Glutamatergic neuron (in vitro differentiated cells): ENCODE measurements around the gene ADGRA3. TPM values are rescaled to one million over a fixed set of nuclear protein-coding genes. Genes with fewer than 3 reads are reported as not detected.

Experiments used
- DNase-seq: peaks from one replicate; pipeline ENCODE4 v3.0.0; 2022
- H3K27ac Mint-ChIP-seq: one replicate; pipeline ENCODE4 v1.8.0; 2020; ENCODE audit warnings: mild to moderate bottlenecking, mixed read lengths, inconsistent platforms; ENCODE audit not compliant: unreplicated experiment
- H3K27me3 Mint-ChIP-seq: one replicate; pipeline ENCODE4 v1.8.0; 2020; ENCODE audit warnings: mild to moderate bottlenecking, moderate library complexity, mixed read lengths, inconsistent platforms; ENCODE audit not compliant: unreplicated experiment
- H3K36me3 Mint-ChIP-seq: one replicate; pipeline ENCODE4 v1.8.0; 2020; ENCODE audit warnings: mild to moderate bottlenecking, mixed read lengths, inconsistent platforms; ENCODE audit not compliant: unreplicated experiment
- H3K4me1 Mint-ChIP-seq: one replicate; pipeline ENCODE4 v1.8.0; 2020; ENCODE audit warnings: mild to moderate bottlenecking, low read depth, mixed read lengths, inconsistent platforms; ENCODE audit not compliant: unreplicated experiment
- H3K4me3 Mint-ChIP-seq: one replicate; pipeline ENCODE4 v1.8.0; 2020; ENCODE audit warnings: mild to moderate bottlenecking, mixed read lengths, inconsistent platforms; ENCODE audit not compliant: unreplicated experiment
- H3K9me3 Mint-ChIP-seq: one replicate; pipeline ENCODE4 v1.8.0; 2020; ENCODE audit warnings: mild to moderate bottlenecking, moderate library complexity, mixed read lengths, inconsistent platforms; ENCODE audit not compliant: unreplicated experiment
- total RNA-seq: library from RNA; stranded (reverse); fragmentation: NEBNext Ultra II Directional; extraction: Animal tissue kit (Norgen Biotek cat#: 25700); gene quantifications from one replicate; pipeline ENCODE4 v1.2.1, GENCODE V29; 2021; ENCODE audit not compliant: unreplicated experiment
- TF ChIP-seq, protein P1 (sequence below): fragments of 200-600 bp; sonication (generic); IDR thresholded peaks from one replicate; pipeline ENCODE4 v1.5.0; 2021; ENCODE audit not compliant: partially characterized antibody, unreplicated experiment

ADGRA3 gene
- total RNA-seq, 1 donor from 2014 or later: 76.2 TPM

GRCh38 chr4:22490718-22491315, 25.0 kb downstream of the ADGRA3 start:
- H3K9me3 Mint-ChIP-seq: peaks cover 2% of the 10 kb centered on the region
- H3K36me3 Mint-ChIP-seq: peaks cover 4% of the 10 kb centered on the region
- no peak overlapping the region for H3K27ac Mint-ChIP-seq
- peaks cover 33% of the 10 kb centered on the region for H3K4me1 Mint-ChIP-seq
- H3K4me3 Mint-ChIP-seq: no peak overlapping the region
- TF ChIP-seq, protein P1, sequence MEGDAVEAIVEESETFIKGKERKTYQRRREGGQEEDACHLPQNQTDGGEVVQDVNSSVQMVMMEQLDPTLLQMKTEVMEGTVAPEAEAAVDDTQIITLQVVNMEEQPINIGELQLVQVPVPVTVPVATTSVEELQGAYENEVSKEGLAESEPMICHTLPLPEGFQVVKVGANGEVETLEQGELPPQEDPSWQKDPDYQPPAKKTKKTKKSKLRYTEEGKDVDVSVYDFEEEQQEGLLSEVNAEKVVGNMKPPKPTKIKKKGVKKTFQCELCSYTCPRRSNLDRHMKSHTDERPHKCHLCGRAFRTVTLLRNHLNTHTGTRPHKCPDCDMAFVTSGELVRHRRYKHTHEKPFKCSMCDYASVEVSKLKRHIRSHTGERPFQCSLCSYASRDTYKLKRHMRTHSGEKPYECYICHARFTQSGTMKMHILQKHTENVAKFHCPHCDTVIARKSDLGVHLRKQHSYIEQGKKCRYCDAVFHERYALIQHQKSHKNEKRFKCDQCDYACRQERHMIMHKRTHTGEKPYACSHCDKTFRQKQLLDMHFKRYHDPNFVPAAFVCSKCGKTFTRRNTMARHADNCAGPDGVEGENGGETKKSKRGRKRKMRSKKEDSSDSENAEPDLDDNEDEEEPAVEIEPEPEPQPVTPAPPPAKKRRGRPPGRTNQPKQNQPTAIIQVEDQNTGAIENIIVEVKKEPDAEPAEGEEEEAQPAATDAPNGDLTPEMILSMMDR: no peak
- no peak for DNase-seq
- peaks cover 2% of the 10 kb centered on the region for H3K27me3 Mint-ChIP-seq

DNA sequence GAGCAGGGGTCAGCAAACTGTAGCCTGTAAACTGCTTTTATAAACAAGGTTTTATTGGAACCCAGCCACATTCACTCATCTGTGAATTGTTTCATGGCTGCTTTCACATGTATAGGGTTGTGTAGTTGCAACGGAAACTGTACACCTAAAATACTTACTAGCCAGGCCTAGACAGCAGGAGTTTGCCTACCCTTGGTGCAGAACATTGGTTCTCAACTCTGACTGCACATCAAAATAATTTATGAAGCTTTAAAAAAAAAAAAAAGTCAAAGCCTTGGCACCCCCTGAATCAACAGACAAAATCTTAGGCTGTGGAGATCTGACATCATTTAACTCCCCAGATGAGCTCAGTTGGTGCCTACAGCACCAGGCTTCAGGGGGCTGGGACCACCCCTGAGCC, 27.8 kb downstream of the ADGRA3 start:
- Mint-ChIP-seq H3K9me3 (peaks cover 3% of the 10 kb centered on the region), H3K27ac (peak overlapping the region; percentile 33), H3K4me1 (peaks cover 50% of the 10 kb centered on the region), H3K4me3 (no peak overlapping the region), H3K36me3 (no peaks in the 10 kb centered on the region), H3K27me3 (peaks cover 3% of the 10 kb centered on the region)
- TF ChIP-seq, protein P1: no peak
- DNase-seq: no peak

GRCh38 chr4:22487328-22487727, 28.5 kb downstream of the ADGRA3 start:
- Mint-ChIP-seq H3K4me3 (no peak overlapping the region), H3K36me3 (no peaks in the 10 kb centered on the region), H3K27ac (peak overlapping the region; percentile 20), H3K4me1 (peaks cover 49% of the 10 kb centered on the region), H3K9me3 (peaks cover 5% of the 10 kb centered on the region), H3K27me3 (peaks cover 5% of the 10 kb centered on the region)
- TF ChIP-seq, protein P1: no peak
- no peak for DNase-seq

DNA sequence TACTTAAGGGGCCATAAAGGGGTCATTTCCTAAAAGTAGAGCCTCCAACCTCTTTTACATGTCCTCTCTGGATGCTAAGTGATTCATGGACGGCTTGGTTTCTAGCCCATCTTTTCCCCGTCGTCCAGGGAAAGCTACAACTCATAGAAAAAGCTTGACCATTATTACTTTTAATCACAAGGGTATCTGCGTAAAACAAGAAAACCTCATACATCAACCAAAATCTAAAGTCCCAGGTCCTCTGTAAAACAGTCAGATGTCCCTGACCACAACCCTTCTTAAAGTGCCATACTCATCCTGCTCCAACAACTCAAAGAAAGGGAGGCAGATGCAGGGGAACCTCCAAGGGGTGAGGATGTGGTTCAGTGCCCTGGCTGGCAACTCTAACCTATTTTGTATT, 29.6 kb downstream of the ADGRA3 start:
- no peaks in the 10 kb centered on the region for H3K36me3 Mint-ChIP-seq

DNA sequence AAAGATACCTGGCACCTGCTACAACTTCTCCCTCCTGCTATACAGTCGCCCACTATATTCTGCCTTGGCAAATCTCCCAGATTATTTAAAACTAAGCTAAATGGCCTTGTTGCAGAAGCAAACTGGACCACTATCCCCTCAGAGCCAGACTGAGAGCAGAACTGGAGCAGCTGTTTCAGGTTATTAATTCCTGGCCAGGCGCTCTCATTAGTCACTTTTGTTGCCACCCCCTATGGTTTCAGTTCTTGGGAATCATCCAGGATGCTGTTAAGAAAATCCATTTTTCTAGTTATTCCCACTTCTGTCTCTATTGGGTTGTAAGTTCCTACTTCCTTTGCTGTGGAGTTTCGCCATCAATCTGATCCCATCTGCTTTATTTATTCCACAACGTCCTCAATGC, 30.1 kb downstream of the ADGRA3 start:
- H3K4me1 Mint-ChIP-seq: peaks cover 42% of the 10 kb centered on the region
- peaks cover 5% of the 10 kb centered on the region for H3K27me3 Mint-ChIP-seq
- peak overlapping the region; percentile 83 for H3K27ac Mint-ChIP-seq
- peak overlapping the region; percentile 44 for H3K4me3 Mint-ChIP-seq
- DNase-seq: no peak
- TF ChIP-seq, protein P1: no peak
- H3K9me3 Mint-ChIP-seq: peaks cover 5% of the 10 kb centered on the region
- H3K36me3 Mint-ChIP-seq: no peaks in the 10 kb centered on the region

More for the DNA sequence above, 29.6 kb downstream of the ADGRA3 start:
- TF ChIP-seq, protein P1: no peak
- Mint-ChIP-seq H3K27me3 (peaks cover 5% of the 10 kb centered on the region), H3K9me3 (peaks cover 5% of the 10 kb centered on the region), H3K27ac (peak overlapping the region; percentile 83), H3K4me3 (no peak overlapping the region), H3K4me1 (peaks cover 42% of the 10 kb centered on the region)
- DNase-seq: no peak
